NCI-H2107 treated with DMSO at 0.1 percent for 48 hours (cell line): ENCODE results near the gene GPR61.
A peak's percentile ranks its signal among the peaks of the same experiment; 100 is the strongest.

Experiments
- DNase-seq: peaks from one replicate; lab custom pipeline; 2025; ENCODE audit not compliant: unreplicated experiment; lab: John Stamatoyannopoulos, UW

GPR61 gene, protein sequence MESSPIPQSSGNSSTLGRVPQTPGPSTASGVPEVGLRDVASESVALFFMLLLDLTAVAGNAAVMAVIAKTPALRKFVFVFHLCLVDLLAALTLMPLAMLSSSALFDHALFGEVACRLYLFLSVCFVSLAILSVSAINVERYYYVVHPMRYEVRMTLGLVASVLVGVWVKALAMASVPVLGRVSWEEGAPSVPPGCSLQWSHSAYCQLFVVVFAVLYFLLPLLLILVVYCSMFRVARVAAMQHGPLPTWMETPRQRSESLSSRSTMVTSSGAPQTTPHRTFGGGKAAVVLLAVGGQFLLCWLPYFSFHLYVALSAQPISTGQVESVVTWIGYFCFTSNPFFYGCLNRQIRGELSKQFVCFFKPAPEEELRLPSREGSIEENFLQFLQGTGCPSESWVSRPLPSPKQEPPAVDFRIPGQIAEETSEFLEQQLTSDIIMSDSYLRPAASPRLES

GRCh38 chr1:109539676-109540075 lies at the start of gene GPR61:
TSS of gene GPR61 (plus strand) at chr1:109539872. CDS start at chr1:109543023, 3,151 bp downstream.
- no peak for DNase-seq

GRCh38 chr1:109490029-109490933 lies 49.4 kb upstream of the GPR61 start:
- peak; percentile 30 for DNase-seq

- no peak for DNase-seq
Observed at GRCh38 chr1:109490934-109491302, 48.8 kb upstream of the GPR61 start.

GRCh38 chr1:109491372-109491771 lies 48.3 kb upstream of the GPR61 start:
- DNase-seq: no peak

DNA sequence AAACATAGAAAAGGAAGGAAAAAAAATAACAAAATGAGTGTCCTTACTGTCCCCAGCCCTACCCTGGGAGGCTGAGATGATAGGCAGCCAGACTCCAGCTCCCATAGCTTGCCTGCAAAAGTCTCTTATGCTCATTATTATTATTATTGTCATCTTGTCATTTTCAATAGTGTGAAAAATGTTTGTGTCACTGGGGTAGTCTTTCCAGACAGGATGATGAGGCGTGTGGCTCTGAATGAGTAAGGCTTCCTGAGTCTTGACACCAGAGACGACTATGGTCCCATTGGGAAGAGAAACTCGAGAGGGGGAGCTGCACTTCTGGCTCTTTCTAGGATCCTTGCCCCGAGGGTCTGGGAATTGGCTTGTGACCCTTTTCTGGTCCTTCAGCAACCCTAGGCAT lies 46.9 kb upstream of the GPR61 start:
- no peak for DNase-seq

- DNase-seq: no peak
Observed at GRCh38 chr1:109493227-109493626, 46.4 kb upstream of the GPR61 start.

DNA sequence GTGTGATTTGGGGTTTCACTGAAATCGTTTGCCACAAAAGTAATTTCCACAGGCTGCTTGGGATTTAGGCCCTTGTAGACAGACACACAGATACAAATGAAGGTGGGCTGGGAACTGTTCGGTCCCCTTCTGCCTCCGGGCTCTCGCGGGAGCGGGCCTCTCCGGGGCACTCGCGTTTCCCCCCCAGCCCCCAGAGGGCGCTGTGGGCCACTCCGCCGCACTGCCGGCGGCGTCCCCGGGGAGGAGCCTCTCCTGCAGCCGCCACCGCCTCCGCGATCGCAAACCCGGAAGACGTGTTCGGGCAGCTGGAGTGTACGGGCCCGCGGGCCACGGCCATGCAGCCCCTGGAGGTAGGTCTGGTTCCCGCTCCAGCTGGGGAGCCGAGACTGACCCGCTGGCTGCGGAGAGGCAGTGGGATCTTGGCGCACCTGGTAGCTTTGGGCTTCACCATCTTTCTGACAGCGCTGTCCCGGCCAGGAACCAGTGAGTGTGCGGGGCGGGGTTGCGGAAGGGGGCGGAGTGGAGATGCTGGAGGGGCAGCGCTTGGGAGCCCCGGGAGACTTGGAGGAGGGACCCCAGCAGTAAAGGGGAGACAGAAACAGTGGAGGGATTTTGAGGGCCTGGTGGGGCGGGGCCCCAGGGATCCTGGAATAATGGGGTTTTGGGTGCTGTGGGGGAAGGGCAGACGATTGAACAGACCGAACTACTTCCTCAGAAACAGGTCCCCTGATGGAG lies 45.7 kb upstream of the GPR61 start, which contains the start of gene CYB561D1:
CYB561D1 (plus strand) TSS at position 290 of the 735 bp plus-strand sequence; CDS start at position 336, 46 bp downstream.
- DNase-seq: peak; percentile 55

DNA sequence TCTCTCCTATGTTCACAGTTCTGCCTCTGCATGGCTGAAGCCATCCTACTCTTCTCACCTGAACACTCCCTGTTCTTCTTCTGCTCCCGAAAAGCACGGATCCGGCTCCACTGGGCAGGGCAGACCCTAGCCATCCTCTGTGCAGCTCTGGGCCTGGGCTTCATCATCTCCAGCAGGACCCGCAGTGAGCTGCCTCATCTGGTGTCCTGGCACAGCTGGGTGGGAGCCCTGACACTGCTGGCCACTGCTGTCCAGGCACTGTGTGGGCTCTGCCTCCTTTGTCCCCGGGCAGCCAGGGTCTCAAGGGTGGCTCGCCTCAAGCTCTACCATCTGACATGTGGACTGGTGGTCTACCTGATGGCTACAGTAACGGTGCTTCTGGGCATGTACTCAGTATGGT lies 43.9 kb upstream of the GPR61 start:
- DNase-seq: no peak

DNA sequence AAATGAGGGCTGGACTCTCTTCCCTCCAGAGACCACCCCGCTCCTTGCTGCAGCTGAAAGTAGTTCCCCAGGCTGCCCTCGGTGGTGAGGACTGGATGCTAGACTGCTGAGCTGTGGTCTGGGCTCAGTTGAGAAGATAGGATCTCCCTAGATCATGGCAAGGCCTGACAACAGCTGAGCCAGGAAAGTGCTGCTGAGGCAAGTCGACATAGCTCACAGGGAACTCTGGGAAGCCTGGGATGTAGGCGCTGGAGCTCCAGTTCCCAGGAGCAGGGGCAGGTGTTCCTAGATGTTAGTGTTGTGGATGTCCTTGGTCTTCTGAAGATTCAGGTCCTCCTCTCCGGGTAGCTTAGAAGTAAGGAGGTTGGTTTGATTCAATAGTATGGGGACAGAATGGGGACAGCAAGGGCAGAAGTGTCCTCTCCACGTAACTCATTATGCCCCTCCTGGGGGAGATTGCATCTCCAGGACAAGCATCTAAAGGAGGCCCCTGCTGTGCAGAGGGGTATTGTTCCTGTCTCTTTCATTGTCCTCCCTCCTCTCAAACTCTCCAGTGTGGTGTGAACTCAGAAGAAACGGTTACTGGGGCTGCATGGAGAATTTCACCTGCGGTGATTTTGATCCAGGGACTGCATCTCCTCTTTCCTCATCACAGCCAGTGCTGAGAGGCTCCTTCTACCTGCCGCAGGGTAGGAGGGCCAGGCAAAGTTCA lies 42.1 kb upstream of the GPR61 start:
- peak; percentile 43 for DNase-seq

DNA sequence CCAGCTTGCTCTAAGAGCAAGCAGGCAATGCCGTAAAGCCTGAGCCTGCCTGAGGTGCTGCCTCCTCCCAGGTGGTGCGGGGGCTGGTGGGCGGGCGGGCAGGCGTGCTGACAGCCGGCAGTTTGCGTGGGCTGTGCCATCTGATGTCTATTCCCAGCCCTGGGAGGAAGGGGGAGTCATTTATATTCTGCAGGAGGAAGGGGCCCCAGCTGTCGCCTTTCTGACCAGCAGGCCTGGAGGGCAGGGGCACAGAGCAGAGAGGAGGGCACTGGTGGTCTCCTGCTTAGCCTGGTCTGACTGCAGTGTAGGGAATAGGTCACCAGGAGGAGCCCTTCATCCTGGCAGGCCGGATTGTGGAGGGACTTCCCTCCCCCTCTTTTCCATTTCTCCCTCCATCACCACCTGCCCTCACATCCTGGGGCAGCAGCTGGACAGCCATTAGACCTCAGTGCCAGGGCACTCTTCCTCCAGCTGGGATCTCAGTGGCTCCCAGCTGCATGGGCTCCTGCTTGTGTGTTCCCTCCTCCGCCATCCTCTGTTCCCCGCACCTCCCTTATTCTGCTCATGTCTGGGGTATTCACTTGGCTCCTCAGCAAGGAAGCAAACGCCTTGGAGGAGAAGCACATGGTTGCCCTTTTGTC lies 41.4 kb upstream of the GPR61 start:
- peak; percentile 29 for DNase-seq

DNA sequence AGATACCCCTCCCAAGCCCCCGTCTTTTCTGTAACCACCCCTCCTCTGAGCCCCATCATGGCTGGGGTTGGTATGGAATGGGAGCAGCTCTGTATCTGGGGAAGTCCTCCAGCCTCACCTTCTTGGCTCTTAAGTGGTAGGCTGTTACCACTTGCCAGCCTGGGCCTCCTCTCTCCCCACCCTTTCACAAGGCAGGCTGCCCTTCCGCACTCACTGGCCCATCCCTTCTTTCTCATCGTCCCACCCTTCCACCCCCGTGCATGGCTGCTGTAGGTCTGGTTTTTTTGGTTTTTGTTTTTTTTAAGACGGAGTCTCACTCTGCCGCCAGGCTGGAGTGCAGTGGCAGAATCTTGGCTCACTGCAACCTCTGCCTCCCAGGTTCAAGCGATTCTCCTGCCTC lies 40.6 kb upstream of the GPR61 start:
- DNase-seq: no peak

DNA sequence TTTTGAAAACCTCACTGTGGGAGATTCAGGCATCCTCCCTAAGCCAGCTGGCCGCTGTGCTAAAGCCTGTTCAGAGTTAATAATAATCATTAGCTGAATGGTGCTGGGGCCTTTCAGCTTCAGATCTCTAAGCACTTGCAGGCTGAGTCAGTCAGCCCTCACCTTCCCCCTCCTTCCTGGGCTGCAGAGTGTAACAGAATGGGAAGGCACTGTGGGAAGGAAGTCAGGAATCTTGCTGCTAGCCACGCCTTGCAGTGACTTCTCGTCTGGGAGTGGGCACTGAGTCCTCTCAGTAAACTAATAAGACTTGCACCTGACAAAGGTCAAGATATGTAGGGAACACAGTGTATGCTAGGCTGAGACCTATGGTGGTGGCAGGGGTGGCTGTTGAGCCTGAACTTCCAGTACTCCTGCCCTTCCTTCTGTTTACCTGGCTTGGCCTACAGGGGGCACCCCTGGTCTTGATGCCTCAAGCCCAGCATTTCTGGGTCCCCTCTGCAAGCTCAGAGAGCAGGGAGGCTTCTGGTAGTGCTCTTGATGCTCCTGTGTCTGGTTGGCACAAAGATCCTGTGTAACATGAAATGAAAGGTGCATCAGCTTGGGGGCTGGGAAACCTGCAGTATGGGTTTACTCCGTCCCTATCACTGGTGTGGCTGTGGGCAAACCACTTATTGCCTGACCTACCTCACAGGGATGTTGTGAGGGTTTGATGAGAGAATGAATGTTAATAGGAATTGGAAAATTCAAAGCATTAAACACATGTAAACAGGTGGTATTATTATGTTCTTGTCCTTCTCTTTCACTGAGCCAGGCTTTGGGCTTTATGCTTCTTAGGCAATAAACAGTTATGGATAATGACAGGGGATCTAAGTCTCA lies 39.8 kb upstream of the GPR61 start:
- no peak for DNase-seq

DNA sequence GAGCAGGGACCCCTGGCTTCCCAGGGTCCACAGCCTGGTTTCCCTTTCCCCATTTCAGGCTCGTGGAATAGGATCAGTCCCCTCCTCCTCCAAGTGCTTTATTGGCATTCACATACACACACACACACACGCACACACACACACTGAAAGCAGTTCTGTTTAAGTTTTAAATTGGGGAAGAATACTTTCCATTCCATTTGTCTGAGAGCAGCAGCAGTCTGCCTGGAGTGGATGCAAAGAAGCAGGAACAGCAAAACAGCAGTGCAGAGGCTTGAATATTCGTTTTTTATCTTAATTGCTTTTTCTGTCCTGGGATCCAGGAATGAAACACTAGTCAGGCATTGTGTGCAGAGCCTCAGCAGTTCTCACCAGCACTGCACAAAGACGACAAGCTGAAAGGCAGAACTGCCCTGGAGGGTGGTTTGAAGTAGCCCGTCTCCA lies 38.7 kb upstream of the GPR61 start:
- no peak for DNase-seq

GRCh38 chr1:109501644-109502363 lies 37.9 kb upstream of the GPR61 start:
- DNase-seq: no peak

- DNase-seq: no peak
Observed at GRCh38 chr1:109502364-109502851, 37.3 kb upstream of the GPR61 start.

GRCh38 chr1:109503935-109504334 lies 35.7 kb upstream of the GPR61 start:
- DNase-seq: no peak

- DNase-seq: no peak
Observed at GRCh38 chr1:109504974-109505373, 34.7 kb upstream of the GPR61 start.
